ENCODE data around the gene NPIPB2. TPM values are rescaled to one million over a fixed set of nuclear protein-coding genes. Genes with fewer than 3 reads are reported as not detected.
A peak's percentile ranks its signal among the peaks of the same experiment; 100 is the strongest.
"Not testable (repeated sequence)": the region's sequence is repeated elsewhere in the genome, so short reads cannot be mapped to it uniquely, and the experiment has no call there.

NPIPB2 gene
- total and polyA plus RNA-seq, 12 donors, result 1.6 to 21.2 (median 4.4) TPM

DNA sequence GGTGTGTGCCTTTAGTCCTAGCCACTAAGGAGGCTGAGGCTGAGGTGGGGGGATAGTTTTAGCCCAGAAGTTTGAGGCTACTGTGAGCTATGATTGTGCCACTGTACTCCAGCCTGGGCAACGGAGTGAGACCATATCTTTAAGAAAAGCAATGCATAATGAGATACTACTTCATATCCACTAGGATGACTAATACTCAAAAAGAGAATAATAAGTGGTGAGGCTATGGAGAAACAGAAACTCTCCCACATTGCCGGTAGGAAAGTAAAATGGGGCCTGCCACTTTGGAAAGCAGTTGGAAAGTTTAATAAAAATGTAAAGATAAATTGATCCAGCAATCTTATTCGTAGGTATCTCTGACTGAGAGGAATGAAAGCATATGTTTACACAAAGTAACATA is 4.6 kb upstream of the NPIPB2 start:
- no peaks in the 10 kb centered on the region for H3K4me1 ChIP-seq (replicated peaks in 1 of 2)
- no peak overlapping the region for H3K4me3 ChIP-seq
- H3K27me3 ChIP-seq, result no peaks in the 10 kb centered on the region
- intact Hi-C loops (cut with DNase I), result no loop called here
- TF ChIP-seq, protein P1, sequence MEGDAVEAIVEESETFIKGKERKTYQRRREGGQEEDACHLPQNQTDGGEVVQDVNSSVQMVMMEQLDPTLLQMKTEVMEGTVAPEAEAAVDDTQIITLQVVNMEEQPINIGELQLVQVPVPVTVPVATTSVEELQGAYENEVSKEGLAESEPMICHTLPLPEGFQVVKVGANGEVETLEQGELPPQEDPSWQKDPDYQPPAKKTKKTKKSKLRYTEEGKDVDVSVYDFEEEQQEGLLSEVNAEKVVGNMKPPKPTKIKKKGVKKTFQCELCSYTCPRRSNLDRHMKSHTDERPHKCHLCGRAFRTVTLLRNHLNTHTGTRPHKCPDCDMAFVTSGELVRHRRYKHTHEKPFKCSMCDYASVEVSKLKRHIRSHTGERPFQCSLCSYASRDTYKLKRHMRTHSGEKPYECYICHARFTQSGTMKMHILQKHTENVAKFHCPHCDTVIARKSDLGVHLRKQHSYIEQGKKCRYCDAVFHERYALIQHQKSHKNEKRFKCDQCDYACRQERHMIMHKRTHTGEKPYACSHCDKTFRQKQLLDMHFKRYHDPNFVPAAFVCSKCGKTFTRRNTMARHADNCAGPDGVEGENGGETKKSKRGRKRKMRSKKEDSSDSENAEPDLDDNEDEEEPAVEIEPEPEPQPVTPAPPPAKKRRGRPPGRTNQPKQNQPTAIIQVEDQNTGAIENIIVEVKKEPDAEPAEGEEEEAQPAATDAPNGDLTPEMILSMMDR (IDR thresholded peaks at IDR 0.05), result no peak
- TF ChIP-seq POLR2A (IDR thresholded peaks at IDR 0.05), result no peak
- 78 to 85% (median 81%) methylated on average over 3 of the region's 3 CpGs for WGBS, 4 donors
- H3K27ac ChIP-seq, result no peak overlapping the region
- no peak for DNase-seq
- no peaks in the 10 kb centered on the region for H3K9me3 ChIP-seq (replicated peaks in 1 of 3)
- no peaks in the 10 kb centered on the region for H3K36me3 ChIP-seq (replicated peaks in 1 of 2)

DNA sequence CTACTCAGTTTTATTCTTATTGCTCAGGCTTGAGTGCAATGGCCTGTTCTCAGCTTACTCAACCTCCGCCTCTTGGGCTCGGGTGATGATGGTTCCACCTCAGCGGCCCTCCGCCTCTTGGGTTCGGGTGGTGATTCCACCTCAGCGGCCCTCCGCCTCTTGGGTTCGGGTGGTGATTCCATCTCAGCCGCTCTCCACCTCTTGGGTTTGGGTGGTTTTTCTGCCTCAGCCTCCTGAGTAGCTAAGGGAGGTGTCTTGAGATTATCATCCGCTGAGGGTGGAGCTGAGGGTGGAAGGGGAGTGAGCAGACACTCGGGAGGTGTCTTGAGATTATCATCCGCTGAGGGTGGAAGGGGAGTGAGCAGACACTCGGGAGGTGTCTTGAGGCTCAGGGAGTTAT is 14.5 kb downstream of the NPIPB2 start:
- intact Hi-C loops (cut with DNase I); H3K4me3 ChIP-seq; H3K36me3 ChIP-seq (replicated peaks in 1 of 2); H3K4me1 ChIP-seq (replicated peaks in 1 of 2); DNase-seq; H3K27ac ChIP-seq; H3K27me3 ChIP-seq; H3K9me3 ChIP-seq (replicated peaks in 1 of 3): not testable (repeated sequence)
- 83 to 87% (median 86%) methylated on average over 10 to 13 of the region's 13 CpGs for WGBS, 4 donors

DNA sequence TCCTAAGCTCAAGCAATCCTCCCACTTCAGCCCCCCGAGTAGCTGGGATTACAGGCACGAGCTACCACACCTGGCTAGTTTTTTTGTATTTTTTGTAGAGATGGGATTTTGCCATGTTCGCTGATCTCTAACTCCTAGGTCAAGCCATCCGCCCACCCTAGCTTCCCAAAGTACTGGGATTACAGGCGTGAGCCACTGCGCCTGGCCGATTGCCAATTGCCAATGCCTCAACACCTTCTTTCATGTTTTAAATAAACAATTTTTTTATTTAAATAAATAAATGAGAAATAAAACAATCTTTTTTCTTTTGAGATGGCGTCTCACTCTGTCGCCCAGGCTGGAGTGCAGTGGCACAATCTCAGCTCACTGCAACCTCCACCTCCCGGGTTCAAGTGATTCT is 17.8 kb downstream of the NPIPB2 start:
- intact Hi-C loops (cut with DNase I); H3K4me1 ChIP-seq (replicated peaks in 1 of 2); H3K36me3 ChIP-seq (replicated peaks in 1 of 2); H3K9me3 ChIP-seq (replicated peaks in 1 of 3); H3K27ac ChIP-seq; DNase-seq; H3K4me3 ChIP-seq; H3K27me3 ChIP-seq: not testable (repeated sequence)
- whole genome bisulfite sequencing, 4 donors, result 83 to 87% (median 86%) methylated on average over 10 of the region's 10 CpGs

DNA sequence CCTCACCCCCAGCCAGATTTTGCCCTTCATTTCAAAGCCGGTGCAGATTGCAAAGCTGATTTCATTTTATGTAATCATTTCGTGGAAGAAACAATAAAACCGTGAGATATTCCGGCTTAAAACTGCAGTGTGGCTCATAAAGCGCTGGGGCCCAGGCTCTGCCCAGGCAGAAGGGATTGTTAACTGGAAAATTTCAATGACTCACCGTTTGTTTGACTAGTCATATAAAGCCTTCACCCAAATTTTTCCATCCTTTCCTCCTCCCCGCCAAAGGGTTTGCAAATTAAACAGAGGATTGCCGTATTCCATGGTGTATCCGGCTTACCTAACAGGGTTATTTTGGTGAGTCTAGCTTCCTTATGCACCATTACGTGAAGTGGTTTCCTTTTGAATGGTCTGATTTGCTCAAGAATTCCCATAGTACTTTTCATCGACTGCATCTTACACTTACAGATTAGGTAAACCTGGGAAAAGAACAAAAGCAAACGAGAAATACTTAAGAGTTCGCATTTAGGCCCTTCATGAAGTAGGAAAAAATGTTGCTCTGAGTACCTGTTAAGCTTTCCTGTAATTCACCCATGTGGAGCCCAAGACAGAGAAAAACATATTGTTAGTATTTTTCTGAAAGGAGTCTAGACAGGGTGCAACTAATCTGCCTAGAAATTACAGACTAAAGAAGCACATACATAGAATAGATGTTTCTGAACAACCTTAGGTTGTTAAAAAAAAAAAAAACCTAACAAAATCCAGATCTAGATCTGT is 25.1 kb downstream of the NPIPB2 start:
- peak; percentile 49 to 80 (median 68) for DNase-seq
- intact Hi-C loops (cut with DNase I), result loop anchor here in 1 of 2 donors (10.0 kb wide), 1 partner anchor 58 kb away; the partner anchor contains the start of gene SNX29
- Histone ChIP-seq H3K9me3 (replicated peaks in 1 of 3) (no peaks in the 10 kb centered on the region), H3K27me3 (no peaks in the 10 kb centered on the region), H3K4me1 (replicated peaks in 1 of 2) (peaks cover 17 to 31% of the 10 kb centered on the region in 2 donors), H3K4me3 (peak overlapping the region; percentile 9 to 98 (median 27)), H3K27ac (peak overlapping the region; percentile 79 to 98 (median 87)), H3K36me3 (replicated peaks in 1 of 2) (no peaks in the 10 kb centered on the region)
- no peak for TF ChIP-seq POLR2A (IDR thresholded peaks at IDR 0.05)
- TF ChIP-seq, protein P1 (IDR thresholded peaks at IDR 0.05), result no peak
- WGBS, 4 donors, result 36 to 50% (median 44%) methylated on average over 13 of the region's 13 CpGs

DNA sequence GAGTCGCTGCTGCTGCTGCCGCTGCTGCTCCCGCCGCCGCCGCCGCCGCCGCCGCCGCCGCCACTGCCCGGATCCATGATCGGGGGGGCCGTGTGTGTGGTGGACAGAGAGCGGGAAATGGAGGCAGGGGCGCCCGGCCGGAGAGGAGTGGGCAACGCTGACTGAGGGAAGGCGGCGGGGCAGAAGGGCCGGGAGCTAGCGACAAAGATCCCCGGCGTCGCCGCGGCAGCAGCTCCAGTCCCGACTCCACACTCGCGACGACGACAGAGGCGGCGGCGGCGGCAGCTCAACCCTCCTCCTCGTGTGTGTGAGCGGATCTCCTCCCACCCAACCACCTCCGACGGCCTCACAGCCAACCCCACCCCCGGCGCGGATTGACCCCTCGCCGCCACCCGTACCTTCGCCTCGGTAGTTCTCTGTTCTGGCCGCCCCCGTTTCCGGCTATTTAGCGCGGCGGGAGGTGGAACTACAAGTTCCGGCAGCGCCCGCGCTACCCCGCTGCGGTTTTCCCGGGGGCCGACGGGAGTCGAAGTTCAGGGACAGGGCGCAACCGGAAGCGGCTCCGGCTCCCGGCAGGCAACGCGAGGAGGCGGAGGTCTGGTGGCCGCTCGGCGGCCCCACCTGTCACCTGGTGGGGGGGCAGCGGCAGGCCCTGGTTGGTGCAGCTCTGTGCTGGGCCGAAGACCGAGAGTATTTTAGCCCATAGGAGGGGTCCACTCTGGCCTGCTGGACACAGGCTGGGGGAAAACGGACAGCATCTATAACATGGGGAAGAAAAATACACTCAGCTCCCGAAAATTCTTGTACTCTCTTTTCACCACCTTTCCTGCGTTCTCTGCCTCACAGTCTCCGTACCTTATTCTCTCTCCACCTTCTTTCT is 26.0 kb downstream of the NPIPB2 start, which contains the start of gene GSPT1:
Gene GSPT1 (minus strand): TSS at position 313 of the 880 bp plus-strand sequence. CDS start 236 bp downstream, at position 77.
- H3K36me3 ChIP-seq (replicated peaks in 1 of 2), result no peaks in the 10 kb centered on the region
- intact Hi-C loops (cut with DNase I), result loop anchor here in 1 of 2 donors (10.0 kb wide), 1 partner anchor 59 kb away; the partner anchor contains the start of gene SNX29
- TF ChIP-seq, protein P1 (IDR thresholded peaks at IDR 0.05), result peak in 4 of 6 experiments; percentile 14 to 62 (median 23)
- TF ChIP-seq POLR2A (IDR thresholded peaks at IDR 0.05), result peak; percentile 59 to 92
- peak within 1 kb of the TSS; percentile 43 to 98 (median 74) for H3K4me3 ChIP-seq
- no peaks in the 10 kb centered on the region for H3K9me3 ChIP-seq (replicated peaks in 1 of 3)
- H3K4me1 ChIP-seq (replicated peaks in 1 of 2), result peaks cover 24 to 39% of the 10 kb centered on the region in 2 donors
- DNase-seq, result peak; percentile 99
- WGBS, 4 donors, result 1% methylated on average over 28 to 80 of the region's 84 CpGs
- peak within 1 kb of the TSS; percentile 79 to 98 (median 95) for H3K27ac ChIP-seq
- no peaks in the 10 kb centered on the region for H3K27me3 ChIP-seq
